ENCODE data around the gene SCIN.
"Not testable (repeated sequence)": the region's sequence is repeated elsewhere in the genome, so short reads cannot be mapped to it uniquely, and the experiment has no call there.

Gene SCIN

GRCh38 chr7:12612622-12613021 lies 42.1 kb downstream of the SCIN start:
- no peak for DNase-seq (ENCODE audit: low spot score)

GRCh38 chr7:12619461-12620069 lies 49.0 kb downstream of the SCIN start:
- DNase-seq (ENCODE audit: low spot score), result no peak

- DNase-seq (ENCODE audit: low spot score), result no peak
Measured at GRCh38 chr7:12620371-12620770, 49.9 kb downstream of the SCIN start.

GRCh38 chr7:12623223-12623622 lies 52.7 kb downstream of the SCIN start:
- no peak for DNase-seq (ENCODE audit: low spot score)

GRCh38 chr7:12623885-12624498 lies 53.5 kb downstream of the SCIN start:
- no peak for DNase-seq (ENCODE audit: low spot score)

GRCh38 chr7:12625836-12626235 lies 55.3 kb downstream of the SCIN start:
- no peak for DNase-seq (ENCODE audit: low spot score)

GRCh38 chr7:12629816-12630512 lies 59.4 kb downstream of the SCIN start:
- DNase-seq (ENCODE audit: low spot score), result no peak

- no peak for DNase-seq (ENCODE audit: low spot score)
Measured at GRCh38 chr7:12630513-12630819, 59.9 kb downstream of the SCIN start.

GRCh38 chr7:12633582-12633981 lies 63.1 kb downstream of the SCIN start:
- no peak for DNase-seq (ENCODE audit: low spot score)

- no peak for DNase-seq (ENCODE audit: low spot score)
Measured at GRCh38 chr7:12635830-12636229, 65.3 kb downstream of the SCIN start.

GRCh38 chr7:12637328-12637727 lies 66.8 kb downstream of the SCIN start:
- DNase-seq (ENCODE audit: low spot score), result no peak

- DNase-seq (ENCODE audit: low spot score), result no peak
Measured at GRCh38 chr7:12637819-12638592, 67.5 kb downstream of the SCIN start.

- DNase-seq (ENCODE audit: low spot score), result no peak
Measured at GRCh38 chr7:12638851-12639456, 68.4 kb downstream of the SCIN start.

GRCh38 chr7:12640299-12641096 lies 70.0 kb downstream of the SCIN start:
- DNase-seq (ENCODE audit: low spot score), result no peak

- no peak for DNase-seq (ENCODE audit: low spot score)
Measured at GRCh38 chr7:12641196-12641595, 70.7 kb downstream of the SCIN start.

GRCh38 chr7:12642508-12642907 lies 72.0 kb downstream of the SCIN start:
- no peak for DNase-seq (ENCODE audit: low spot score)

- DNase-seq (ENCODE audit: low spot score), result no peak
Measured at GRCh38 chr7:12643001-12643643, 72.6 kb downstream of the SCIN start.

- DNase-seq (ENCODE audit: low spot score), result no peak
Measured at GRCh38 chr7:12643644-12644043, 73.1 kb downstream of the SCIN start.

- not testable (repeated sequence) for DNase-seq (ENCODE audit: low spot score)
Measured at GRCh38 chr7:12645212-12645611, 74.7 kb downstream of the SCIN start.

- DNase-seq (ENCODE audit: low spot score), result no peak
Measured at GRCh38 chr7:12646139-12646538, 75.6 kb downstream of the SCIN start.

Measured in hepatic stellate cell (primary cell).